ENCODE data around the gene DPM1. TPM values are rescaled to one million over a fixed set of nuclear protein-coding genes. Genes with fewer than 3 reads are reported as not detected.

Gene DPM1
- polyA plus RNA-seq, 1 of the 3 experiments (the other 2 are of a cell fraction): 72.1 TPM

GRCh38 chr20:50983321-50983720 lies 25.0 kb upstream of the DPM1 start:
- Histone ChIP-seq H3K9me2 (no peaks in the 10 kb centered on the region), H3K4me3 (ENCODE audit: low read depth in 2 of 2, low read length in 1 of 2) (no peak overlapping the region), H2AFZ (ENCODE audit: low read depth) (no peak overlapping the region), H3F3A (replicated peaks; ENCODE audit: insufficient read depth) (peaks cover 12% of the 10 kb centered on the region), H3K27ac (ENCODE audit: low read depth in 2 of 2, low read length in 1 of 2) (no peak overlapping the region), H3K36me3 (replicated peaks in 1 of 2; ENCODE audit: control insufficient read depth in 1 of 2, insufficient read depth in 2 of 2, low read length in 1 of 2) (no peaks in the 10 kb centered on the region), H3K27me3 (ENCODE audit: insufficient read depth) (no peaks in the 10 kb centered on the region), H3K9ac (no peak overlapping the region), H3K9me3 (no peaks in the 10 kb centered on the region), H3K4me2 (no peak overlapping the region), H3K79me2 (ENCODE audit: insufficient read depth) (no peaks in the 10 kb centered on the region), H3K4me1 (ENCODE audit: control insufficient read depth in 1 of 2, insufficient read depth in 2 of 2, low read depth in 1 of 2, low read length in 1 of 2) (peaks cover 0 to 4% of the 10 kb centered on the region in 2 experiments; a peak in 1 of 4 replicates), H4K20me1 (ENCODE audit: insufficient read depth) (no peaks in the 10 kb centered on the region)
- CTCF ChIA-PET: interaction anchor here (0.6 to 15.0 kb wide), 9 partner anchors 10 to 614 kb away, joined by 3 to 452 read pairs (median 23); no protein-coding TSS in a partner anchor
- POLR2A ChIA-PET: no interaction called here
- no peak for DNase-seq
- TF ChIP-seq FOXJ3 (CRISPR knock-in tag; IDR thresholded peaks at IDR 0.05) (no peak), EZH2phosphoT487 (IDR thresholded peaks at IDR 0.05; ENCODE audit: borderline replicate concordance, low read depth) (no peak), REST (IDR thresholded peaks at IDR 0.05; ENCODE audit: low read depth, low read length) (no peak), CTCF (IDR thresholded peaks at IDR 0.05) (no peak), TCF12 (IDR thresholded peaks at IDR 0.05) (no peak), RFX5 (IDR thresholded peaks at IDR 0.05; ENCODE audit: low read length) (no peak), PBX3 (IDR thresholded peaks at IDR 0.05) (no peak), RXRA (IDR thresholded peaks at IDR 0.05; ENCODE audit: borderline replicate concordance, low read depth) (no peak), GATA2 (CRISPR knock-in tag; IDR thresholded peaks at IDR 0.05) (no peak), USF1 (IDR thresholded peaks at IDR 0.05; ENCODE audit: borderline replicate concordance, low read depth) (no peak), JUND (IDR thresholded peaks at IDR 0.05) (no peak)
- whole genome bisulfite sequencing (ENCODE audit: low lambda C conversion rate): 65% methylated on average over 2 of the region's 2 CpGs

All from SK-N-SH (cell line).